OCI-LY3 (cell line): ENCODE data around the gene PIK3C2A.

Experiments used
- H2AFZ ChIP-seq: fragments of 200-600, 300-600 bp; shearing (Covaris generic); 2 replicates; pipeline ENCODE4 v1.6.0; 2014; ENCODE audit warnings: antibody characterized with exemption, low read depth, low read length
- H3K27ac ChIP-seq: fragments of 200-600, 300-600 bp; sonication (generic); 2 replicates; pipeline ENCODE4 v1.5.1; 2014; ENCODE audit warnings: mild to moderate bottlenecking, low read length, moderate library complexity, mixed read lengths
- H3K27me3 ChIP-seq: fragments of 200-600, 300-600 bp; sonication (generic); 2 replicates; pipeline ENCODE4 v1.6.1; 2014; ENCODE audit warnings: low read depth, low read length, mixed read lengths
- H3K36me3 ChIP-seq: fragments of 200-600, 300-600 bp; sonication (generic); replicated peaks from 2 replicates; pipeline ENCODE3; 2014; ENCODE audit warnings: low read depth, low read length, mixed read lengths
- H3K4me1 ChIP-seq: fragments of 300-600, 200-600 bp; sonication (generic); 2 replicates; pipeline ENCODE4 v1.6.1; 2014; ENCODE audit warnings: low read length, mixed read lengths
- H3K4me2 ChIP-seq: fragments of 200-600, 300-600 bp; sonication (generic); 2 replicates; pipeline ENCODE4 v1.6.1; 2014; ENCODE audit warnings: low read length, mixed read lengths
- H3K4me3 ChIP-seq: fragments of 300-600, 200-600 bp; sonication (generic); 2 replicates; pipeline ENCODE4 v1.5.1; 2014; ENCODE audit warnings: antibody characterized with exemption, mild to moderate bottlenecking, low read length, moderate library complexity
- H3K79me2 ChIP-seq: fragments of 300-600, 200-600 bp; shearing (Covaris generic); 2 replicates; pipeline ENCODE4 v1.6.1; 2014; ENCODE audit warnings: mild to moderate bottlenecking, low read length, mixed read lengths
- H3K9ac ChIP-seq: fragments of 300-600, 200-600 bp; shearing (Covaris generic); 2 replicates; pipeline ENCODE4 v1.6.0; 2014; ENCODE audit warnings: mild to moderate bottlenecking, low read length, moderate library complexity
- H3K9me3 ChIP-seq: fragments of 200-600, 300-600 bp; shearing (Covaris generic); 2 replicates; pipeline ENCODE4 v1.6.1; 2014; ENCODE audit warnings: low read length, mixed read lengths; ENCODE audit not compliant: insufficient read depth
- H4K20me1 ChIP-seq: fragments of 200-600, 300-600 bp; sonication (generic); 2 replicates; pipeline ENCODE4 v1.6.1; 2016; ENCODE audit warnings: low read length, mixed read lengths; ENCODE audit not compliant: insufficient read depth
- EZH2phosphoT487 ChIP-seq: fragments of 200-600 bp; shearing (Covaris generic); IDR thresholded peaks from 2 replicates; pipeline ENCODE4 v1.6.1; 2018; ENCODE audit warnings: antibody characterized with exemption, mixed run types, low read depth
- TF ChIP-seq, protein P1 (sequence below): fragments of 200-600, 300-600 bp; sonication (generic); IDR thresholded peaks from 2 replicates; pipeline ENCODE4 v1.5.1; 2014; ENCODE audit warnings: antibody characterized with exemption, low read length, low read depth

PIK3C2A gene

GRCh38 chr11:17221968-17222367, 14.2 kb upstream of the PIK3C2A start:
- H3K4me1 ChIP-seq = no peaks in the 10 kb centered on the region
- H3K4me2 ChIP-seq = no peak overlapping the region
- H3K4me3 ChIP-seq = no peak overlapping the region
- H3K36me3 ChIP-seq = no peaks in the 10 kb centered on the region
- no peak overlapping the region for H2AFZ ChIP-seq
- no peaks in the 10 kb centered on the region for H3K79me2 ChIP-seq
- H3K27ac ChIP-seq = no peak overlapping the region
- peaks cover 54% of the 10 kb centered on the region for H3K27me3 ChIP-seq
- TF ChIP-seq, protein P1, sequence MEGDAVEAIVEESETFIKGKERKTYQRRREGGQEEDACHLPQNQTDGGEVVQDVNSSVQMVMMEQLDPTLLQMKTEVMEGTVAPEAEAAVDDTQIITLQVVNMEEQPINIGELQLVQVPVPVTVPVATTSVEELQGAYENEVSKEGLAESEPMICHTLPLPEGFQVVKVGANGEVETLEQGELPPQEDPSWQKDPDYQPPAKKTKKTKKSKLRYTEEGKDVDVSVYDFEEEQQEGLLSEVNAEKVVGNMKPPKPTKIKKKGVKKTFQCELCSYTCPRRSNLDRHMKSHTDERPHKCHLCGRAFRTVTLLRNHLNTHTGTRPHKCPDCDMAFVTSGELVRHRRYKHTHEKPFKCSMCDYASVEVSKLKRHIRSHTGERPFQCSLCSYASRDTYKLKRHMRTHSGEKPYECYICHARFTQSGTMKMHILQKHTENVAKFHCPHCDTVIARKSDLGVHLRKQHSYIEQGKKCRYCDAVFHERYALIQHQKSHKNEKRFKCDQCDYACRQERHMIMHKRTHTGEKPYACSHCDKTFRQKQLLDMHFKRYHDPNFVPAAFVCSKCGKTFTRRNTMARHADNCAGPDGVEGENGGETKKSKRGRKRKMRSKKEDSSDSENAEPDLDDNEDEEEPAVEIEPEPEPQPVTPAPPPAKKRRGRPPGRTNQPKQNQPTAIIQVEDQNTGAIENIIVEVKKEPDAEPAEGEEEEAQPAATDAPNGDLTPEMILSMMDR = no peak
- no peak for TF ChIP-seq EZH2phosphoT487
- no peaks in the 10 kb centered on the region for H4K20me1 ChIP-seq
- no peaks in the 10 kb centered on the region for H3K9me3 ChIP-seq
- H3K9ac ChIP-seq = no peak overlapping the region

DNA sequence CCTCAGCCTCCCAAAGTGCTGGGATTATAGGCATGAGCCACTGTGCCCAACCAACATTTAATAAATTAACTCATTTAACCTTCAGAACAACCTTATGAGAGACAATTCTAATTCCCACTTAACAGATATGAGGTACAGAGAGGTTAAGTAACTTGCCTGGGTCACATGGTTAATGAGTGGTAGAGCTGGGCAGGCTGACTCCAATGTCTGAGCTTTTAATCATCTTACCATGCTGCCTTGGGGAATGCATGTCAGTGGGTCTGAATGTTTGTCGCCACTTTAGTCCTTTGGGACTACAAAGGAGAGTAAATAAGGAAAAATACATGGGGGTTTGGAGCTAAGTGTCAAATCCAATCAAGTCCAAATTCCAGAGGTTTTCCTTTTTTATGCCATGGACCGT, 11.2 kb upstream of the PIK3C2A start:
- Histone ChIP-seq H3K27ac (no peak overlapping the region), H2AFZ (no peak overlapping the region), H3K9me3 (peaks cover 4% of the 10 kb centered on the region; the same call in 1 of the 2 replicates), H4K20me1 (no peaks in the 10 kb centered on the region), H3K4me2 (no peak overlapping the region), H3K27me3 (peaks cover 53% of the 10 kb centered on the region), H3K4me3 (no peak overlapping the region), H3K4me1 (no peaks in the 10 kb centered on the region), H3K36me3 (peaks cover 2% of the 10 kb centered on the region), H3K79me2 (no peaks in the 10 kb centered on the region), H3K9ac (no peak overlapping the region)
- TF ChIP-seq, protein P1 = no peak
- TF ChIP-seq EZH2phosphoT487 = no peak

DNA sequence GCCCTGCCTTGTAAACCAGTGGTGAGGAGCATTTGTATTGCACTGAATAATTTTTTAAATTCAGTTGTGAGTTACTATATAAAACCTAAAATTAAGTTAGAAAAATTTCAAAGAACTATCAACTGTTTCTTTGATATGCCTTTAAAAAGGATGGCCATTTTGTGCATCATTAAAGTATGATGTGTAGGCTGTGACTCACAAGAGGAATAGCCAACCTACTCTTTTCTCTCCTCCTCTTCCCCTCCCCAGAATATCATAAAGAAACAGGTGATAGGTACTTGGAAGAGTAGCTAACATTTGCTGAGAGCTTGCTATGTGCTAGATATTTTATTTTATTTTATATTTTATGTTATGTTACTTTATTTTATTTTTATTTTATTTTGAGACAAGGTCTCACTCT, 10.6 kb upstream of the PIK3C2A start:
- H3K9ac ChIP-seq = no peak overlapping the region
- H3K36me3 ChIP-seq = peaks cover 3% of the 10 kb centered on the region
- H4K20me1 ChIP-seq = no peaks in the 10 kb centered on the region
- no peak overlapping the region for H2AFZ ChIP-seq
- H3K79me2 ChIP-seq = no peaks in the 10 kb centered on the region
- H3K4me3 ChIP-seq = no peak overlapping the region
- peaks cover 51% of the 10 kb centered on the region for H3K27me3 ChIP-seq
- no peaks in the 10 kb centered on the region for H3K4me1 ChIP-seq
- no peak for TF ChIP-seq EZH2phosphoT487
- TF ChIP-seq, protein P1 = no peak
- no peak overlapping the region for H3K4me2 ChIP-seq
- H3K27ac ChIP-seq = no peak overlapping the region
- peaks cover 4% of the 10 kb centered on the region; the same call in 1 of the 2 replicates for H3K9me3 ChIP-seq

DNA sequence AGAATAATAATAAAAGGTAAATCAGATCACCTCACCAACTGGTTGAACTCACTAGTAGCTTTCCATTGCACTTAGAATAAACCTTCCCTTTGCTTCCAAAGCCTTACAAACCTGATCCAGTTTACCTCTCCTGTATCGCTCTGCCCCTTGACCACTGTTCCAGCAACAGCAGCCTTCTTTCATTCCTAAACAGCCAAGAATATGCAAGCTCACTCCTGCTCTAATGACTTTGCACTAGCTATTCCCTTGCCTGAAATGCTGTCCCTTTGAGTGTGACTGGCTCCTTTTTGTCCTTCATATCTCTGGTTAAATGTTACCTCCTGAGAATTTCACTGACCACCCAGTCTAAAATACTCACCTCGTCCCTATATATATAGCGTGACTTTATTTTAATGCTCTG, 9.6 kb upstream of the PIK3C2A start:
- H3K4me1 ChIP-seq = no peaks in the 10 kb centered on the region
- H2AFZ ChIP-seq = no peak overlapping the region

More for the DNA sequence above, 9.6 kb upstream of the PIK3C2A start:
- Histone ChIP-seq H3K27ac (no peak overlapping the region), H3K4me3 (no peak overlapping the region), H4K20me1 (no peaks in the 10 kb centered on the region), H3K36me3 (peaks cover 3% of the 10 kb centered on the region), H3K4me2 (no peak overlapping the region), H3K9me3 (peaks cover 4% of the 10 kb centered on the region; the same call in 1 of the 2 replicates), H3K27me3 (peaks cover 45% of the 10 kb centered on the region), H3K79me2 (no peaks in the 10 kb centered on the region), H3K9ac (no peak overlapping the region)
- TF ChIP-seq, protein P1 = no peak
- TF ChIP-seq EZH2phosphoT487 = no peak
